HCT116 (cell line): ENCODE results near the gene SDCCAG8. TPM values are rescaled to one million over a fixed set of nuclear protein-coding genes. Genes with fewer than 3 reads are reported as not detected.

Experiments used
- ATAC-seq: fragments of 200-7000 bp; cut with Tn5 transposase; 2 replicates; pipeline ENCODE4 v1.9.1; 2020; ENCODE audit warnings: mild to moderate bottlenecking, moderate library complexity
- BruUV-seq: library from RNA; stranded (reverse); fragments of 400-500 nt; replicated peaks from 2 replicates; lab custom pipeline; 2021; lab: Mats Ljungman, UMichigan
- CTCF ChIA-PET: fragments of 300-600 bp; sonication (Branson Sonifier 250); formaldehyde crosslinking; loops from one replicate; lab custom pipeline; 2021; ENCODE audit warnings: antibody characterized with exemption; lab: Charles Lee
- POLR2A ChIA-PET: fragments of 300-600, 350-600 bp; sonication (Branson Sonifier 250); formaldehyde crosslinking; loops from one replicate; lab custom pipeline; 2021; ENCODE audit warnings: antibody characterized with exemption; lab: Charles Lee
- RAD21 ChIA-PET, 2 experiments: fragments of 300-600 bp; sonication (Branson Sonifier 250); formaldehyde crosslinking; loops; one replicate each; lab custom pipeline; 2023; ENCODE audit warnings: low total read pairs in 2 of 2; ENCODE audit not compliant: uncharacterized antibody in 2 of 2, unreplicated experiment in 2 of 2, low non-redundant PET in 1 of 2; lab: Charles Lee
- DNase-seq: peaks from one replicate; pipeline ENCODE4 v3.0.0-alpha.2; 2010; ENCODE audit warnings: low read depth, low spot score
- H2AFZ ChIP-seq: fragments of 200-600 bp; shearing (Covaris generic), sonication (generic); 2 replicates; pipeline ENCODE4 v1.6.1; 2017; ENCODE audit warnings: low read depth, mixed run types, mixed read lengths, antibody characterized with exemption, low read length; ENCODE audit not compliant: poor library complexity, severe bottlenecking
- H3K27ac ChIP-seq: 2 replicates; pipeline ENCODE4 v1.5.1; 2012; ENCODE audit warnings: low read depth, low read length
- H3K27me3 ChIP-seq: fragments of 200-600 bp; sonication (generic); 2 replicates; pipeline ENCODE4 v1.6.1; 2016; ENCODE audit warnings: mixed run types, low read length, mixed read lengths; ENCODE audit not compliant: insufficient read depth
- H3K36me3 ChIP-seq, 2 experiments: fragments of 200-500 bp in 1 of 2; fragments of 200-600 bp in 1 of 2; sonication (Bioruptor generic) in 1 of 2; sonication (generic) in 1 of 2; 2 replicates each; pipeline versions ENCODE4 v1.5.1 to v1.6.1; 2014 to 2016; ENCODE audit warnings: low read length in 2 of 2, inconsistent platforms in 1 of 2, mixed read lengths in 1 of 2, mixed run types in 1 of 2; ENCODE audit not compliant: insufficient read depth in 2 of 2, control insufficient read depth in 1 of 2
- H3K4me1 ChIP-seq, 2 experiments: fragments of 200-600 bp in 1 of 2; sonication (generic) in 1 of 2; 2 replicates each; pipeline versions ENCODE4 v1.5.1 to v1.6.1; 2012 to 2017; ENCODE audit warnings: low read length in 2 of 2, inconsistent platforms in 1 of 2, mild to moderate bottlenecking in 1 of 2, mixed read lengths in 1 of 2, mixed run types in 1 of 2, moderate library complexity in 1 of 2; ENCODE audit not compliant: insufficient read depth in 2 of 2, control insufficient read depth in 1 of 2
- H3K4me2 ChIP-seq: fragments of 200-600 bp; sonication (generic); 2 replicates; pipeline ENCODE4 v1.6.1; 2017; ENCODE audit warnings: mixed run types, low read length, mixed read lengths
- H3K4me3 ChIP-seq, 2 experiments: fragments of 200-600 bp in 1 of 2; sonication (generic) in 1 of 2; replicated peaks in 1 of 2; 2 replicates each; pipeline ENCODE4 v1.5.1; 2011 to 2016; ENCODE audit warnings: low read length in 2 of 2, control low read depth in 1 of 2, low read depth in 1 of 2, mild to moderate bottlenecking in 1 of 2, mixed read lengths in 1 of 2, mixed run types in 1 of 2
- H3K79me2 ChIP-seq: fragments of 200-600 bp; sonication (generic); 2 replicates; pipeline ENCODE4 v1.6.1; 2017; ENCODE audit warnings: mild to moderate bottlenecking, mixed run types, low read length, moderate library complexity, mixed read lengths; ENCODE audit not compliant: insufficient read depth
- H3K9ac ChIP-seq: fragments of 200-600 bp; sonication (generic); 2 replicates; pipeline ENCODE4 v1.6.1; 2016; ENCODE audit warnings: low read length, mixed read lengths
- H3K9me2 ChIP-seq: fragments of 200-600 bp; sonication (generic), shearing (Covaris generic); 2 replicates; pipeline ENCODE4 v1.6.1; 2017; ENCODE audit warnings: mixed run types, mild to moderate bottlenecking, moderate library complexity; ENCODE audit not compliant: insufficient read depth
- H3K9me3 ChIP-seq, 2 experiments: fragments of 200-500 bp in 1 of 2; fragments of 200-600 bp in 1 of 2; sonication (Bioruptor generic) in 1 of 2; sonication (generic) in 1 of 2; 2 replicates each; pipeline ENCODE4 v1.6.1; 2014 to 2017; ENCODE audit warnings: low read length in 2 of 2, mixed read lengths in 2 of 2, inconsistent platforms in 1 of 2, low read depth in 1 of 2, mild to moderate bottlenecking in 1 of 2, mixed run types in 1 of 2, moderate library complexity in 1 of 2; ENCODE audit not compliant: control insufficient read depth in 1 of 2, insufficient read depth in 1 of 2
- H4K20me1 ChIP-seq: fragments of 200-600 bp; sonication (generic), shearing (Covaris generic); 2 replicates; pipeline ENCODE4 v1.6.1; 2017; ENCODE audit warnings: mixed run types, mild to moderate bottlenecking, moderate library complexity; ENCODE audit not compliant: insufficient read depth
- ATF3 ChIP-seq: IDR thresholded peaks from 2 replicates; pipeline ENCODE4 v1.6.1; 2012
- CBX3 ChIP-seq: IDR thresholded peaks from 2 replicates; pipeline ENCODE4 v1.6.1; 2012; ENCODE audit warnings: low read depth
- CEBPB ChIP-seq: IDR thresholded peaks from 2 replicates; pipeline ENCODE4 v1.6.1; 2012; ENCODE audit warnings: low read depth
- EGR1 ChIP-seq: IDR thresholded peaks from 2 replicates; pipeline ENCODE4 v1.6.1; 2012; ENCODE audit warnings: low read depth
- EZH2 ChIP-seq: fragments of 200-600 bp; sonication (generic); IDR thresholded peaks from 2 replicates; pipeline ENCODE4 v1.6.1; 2017; ENCODE audit warnings: antibody characterized with exemption, mixed run types
- EZH2phosphoT487 ChIP-seq: fragments of 200-600 bp; IDR thresholded peaks from 2 replicates; pipeline ENCODE4 v1.6.1; 2018; ENCODE audit warnings: antibody characterized with exemption, borderline replicate concordance
- FOSL1 ChIP-seq: IDR thresholded peaks from 2 replicates; pipeline ENCODE4 v1.6.1; 2012; ENCODE audit warnings: low read depth
- JUND ChIP-seq: IDR thresholded peaks from 2 replicates; pipeline ENCODE4 v1.6.1; 2012
- MAX ChIP-seq: IDR thresholded peaks from 2 replicates; pipeline ENCODE4 v1.6.1; 2012
- POLR2A ChIP-seq: IDR thresholded peaks from 2 replicates; pipeline ENCODE4 v1.7.0; 2011; ENCODE audit warnings: borderline replicate concordance; ENCODE audit not compliant: insufficient read depth, insufficient read length; ENCODE audit errors: extremely low read depth
- POLR2AphosphoS5 ChIP-seq: IDR thresholded peaks from 2 replicates; pipeline ENCODE4 v1.6.1; 2011; ENCODE audit warnings: mild to moderate bottlenecking, low read depth, low read length, moderate library complexity
- RAD21 ChIP-seq: IDR thresholded peaks from 2 replicates; pipeline ENCODE4 v1.6.1; 2012; ENCODE audit warnings: low read depth, mild to moderate bottlenecking
- REST ChIP-seq: IDR thresholded peaks from 2 replicates; pipeline ENCODE4 v1.6.1; 2012; ENCODE audit warnings: low read depth
- SIN3A ChIP-seq: IDR thresholded peaks from 2 replicates; pipeline ENCODE4 v1.6.1; 2012; ENCODE audit warnings: low read depth
- SRF ChIP-seq: IDR thresholded peaks from 2 replicates; pipeline ENCODE4 v1.6.1; 2012; ENCODE audit warnings: low read depth
- YY1 ChIP-seq: IDR thresholded peaks from 2 replicates; pipeline ENCODE4 v1.6.1; 2011; ENCODE audit warnings: low read length, low read depth, moderate library complexity, mild to moderate bottlenecking; ENCODE audit not compliant: insufficient replicate concordance; ENCODE audit errors: extremely low read depth
- ZBTB33 ChIP-seq: IDR thresholded peaks from 2 replicates; pipeline ENCODE4 v1.6.1; 2011; ENCODE audit warnings: mild to moderate bottlenecking, low read length, moderate library complexity; ENCODE audit not compliant: insufficient replicate concordance; ENCODE audit errors: extremely low read depth
- ZFX ChIP-seq: fragments of 450-650 bp; IDR thresholded peaks from 2 replicates; pipeline ENCODE4 v1.6.1; 2017
- intact Hi-C: fragments of 100-400 bp; cut with micrococcal nuclease; formaldehyde crosslinking; loops from 2 replicates; pipeline ENCODE4 v1.10.0; 2022
- total RNA-seq: library from RNA; stranded (reverse); gene quantifications from one replicate; pipeline ENCODE4 v1.2.1, GENCODE V29; 2021; ENCODE audit not compliant: unreplicated experiment

Gene SDCCAG8
- total RNA-seq, 1 experiment from 2014 or later = 38.2 TPM

- Histone ChIP-seq H3K36me3 (no peaks in the 10 kb centered on the region), H3K4me3 (no peak overlapping the region), H4K20me1 (no peaks in the 10 kb centered on the region), H3K9ac (no peak overlapping the region), H3K27ac (no peak overlapping the region), H2AFZ (no peak overlapping the region), H3K79me2 (no peaks in the 10 kb centered on the region), H3K9me3 (no peaks in the 10 kb centered on the region), H3K27me3 (no peaks in the 10 kb centered on the region), H3K4me2 (no peak overlapping the region), H3K4me1 (peaks cover 0 to 11% of the 10 kb centered on the region in 2 experiments; a peak in 3 of 4 replicates), H3K9me2 (no peaks in the 10 kb centered on the region)
- ChIA-PET RAD21 (no interaction called here), POLR2A (no interaction called here), CTCF (no interaction called here)
- DNase-seq (no peak), ATAC-seq (no peak)
- intact Hi-C loops = no loop called here
- BruUV-seq = no TSS peak
- TF ChIP-seq CEBPB = no peak
- no peak for TF ChIP-seq EGR1
- TF ChIP-seq EZH2phosphoT487 = no peak
- no peak for TF ChIP-seq POLR2A
- TF ChIP-seq RAD21 = no peak
- no peak for TF ChIP-seq REST
- TF ChIP-seq MAX = no peak
- no peak for TF ChIP-seq POLR2AphosphoS5
- TF ChIP-seq JUND = no peak
- TF ChIP-seq EZH2 = no peak
- TF ChIP-seq SIN3A = no peak
- TF ChIP-seq YY1 = no peak
- no peak for TF ChIP-seq ZBTB33
- TF ChIP-seq CBX3 = no peak
- no peak for TF ChIP-seq ATF3
- no peak for TF ChIP-seq FOSL1
- no peak for TF ChIP-seq ZFX
- no peak for TF ChIP-seq SRF
Measured at GRCh38 chr1:243523766-243524165, 267.9 kb downstream of the SDCCAG8 start.
